GM18868 (cell line): ENCODE data around the gene VAPB.
A peak's percentile ranks its signal among the peaks of the same experiment; 100 is the strongest.

Experiments
- ATAC-seq: cut with Tn5 transposase; IDR thresholded peaks from one replicate; pipeline ENCODE4 v1.9.1; 2021; ENCODE audit warnings: mild to moderate bottlenecking, moderate library complexity; ENCODE audit not compliant: unreplicated experiment

The VAPB gene

GRCh38 chr20:58433759-58434158 is 44.7 kb downstream of the VAPB start:
- ATAC-seq = no peak

GRCh38 chr20:58434326-58434725 is 45.3 kb downstream of the VAPB start:
- ATAC-seq = no peak

GRCh38 chr20:58435237-58435636 is 46.2 kb downstream of the VAPB start:
- ATAC-seq = no peak

- ATAC-seq = no peak
These were observed 48.0 kb downstream of the VAPB start for GRCh38 chr20:58436868-58437645.

- ATAC-seq = no peak
These were observed 50.2 kb downstream of the VAPB start for GRCh38 chr20:58438970-58439808.

- ATAC-seq = no peak
These were observed 51.2 kb downstream of the VAPB start for GRCh38 chr20:58440021-58440767.

GRCh38 chr20:58441723-58442122 is 52.7 kb downstream of the VAPB start:
- no peak for ATAC-seq

GRCh38 chr20:58444746-58445255 is 55.8 kb downstream of the VAPB start:
- ATAC-seq = no peak

- ATAC-seq = no peak
These were observed 57.4 kb downstream of the VAPB start for GRCh38 chr20:58446264-58446959.

GRCh38 chr20:58446960-58447265 is 57.9 kb downstream of the VAPB start:
- ATAC-seq = no peak

- ATAC-seq = no peak
These were observed 58.7 kb downstream of the VAPB start for GRCh38 chr20:58447511-58448391.

GRCh38 chr20:58448958-58449357 is 59.9 kb downstream of the VAPB start:
- no peak for ATAC-seq

- no peak for ATAC-seq
These were observed 60.7 kb downstream of the VAPB start for GRCh38 chr20:58449681-58450221.

- peak; percentile 59 for ATAC-seq
These were observed 61.2 kb downstream of the VAPB start for GRCh38 chr20:58450254-58450653.

GRCh38 chr20:58452667-58453255 is 63.7 kb downstream of the VAPB start:
- no peak for ATAC-seq

GRCh38 chr20:58453391-58453790 is 64.4 kb downstream of the VAPB start:
- ATAC-seq = no peak

- ATAC-seq = no peak
These were observed 65.4 kb downstream of the VAPB start for GRCh38 chr20:58454460-58454859.

- ATAC-seq = no peak
These were observed 68.2 kb downstream of the VAPB start for GRCh38 chr20:58457083-58457695.
